K562 (cell line): ENCODE measurements around the gene NUP205. TPM values are rescaled to one million over a fixed set of nuclear protein-coding genes. Genes with fewer than 3 reads are reported as not detected.

Experiments used
- CAMTA2 ChIP-seq: fragments of 250-450 bp; sonication (Bioruptor Pico); conservative IDR thresholded peaks from 2 replicates; pipeline ENCODE4 v1.5.1; 2022
- CCAR2 ChIP-seq: fragments of 200-400 bp; formaldehyde crosslinking; IDR thresholded peaks from 2 replicates; pipeline ENCODE4 v1.6.1; 2017; ENCODE audit warnings: mild to moderate bottlenecking, low read depth, low read length
- CXXC5 ChIP-seq: fragments of 250-450 bp; sonication (Bioruptor Pico); IDR thresholded peaks from 2 replicates; pipeline ENCODE4 v1.8.0; 2022; ENCODE audit warnings: inconsistent platforms, mild to moderate bottlenecking, moderate library complexity
- EGR1 ChIP-seq: fragments of 450-650 bp; conservative IDR thresholded peaks from 2 replicates; pipeline ENCODE4 v1.6.1; 2017; ENCODE audit warnings: mild to moderate bottlenecking
- EHMT2 ChIP-seq: fragments of 450-650 bp; IDR thresholded peaks from 2 replicates; pipeline ENCODE4 v1.6.1; 2018; ENCODE audit warnings: antibody characterized with exemption
- EP400 ChIP-seq: fragments of 450-650 bp; IDR thresholded peaks from 2 replicates; pipeline ENCODE4 v1.6.1; 2017; ENCODE audit warnings: antibody characterized with exemption, mild to moderate bottlenecking, moderate library complexity
- FOXP4 ChIP-seq: sonication (generic); formaldehyde crosslinking; IDR thresholded peaks from 2 replicates; pipeline ENCODE4 v1.8.0; 2022; ENCODE audit warnings: mild to moderate bottlenecking, missing genetic modification reagents, borderline replicate concordance
- HCFC1 ChIP-seq: IDR thresholded peaks from 2 replicates; pipeline ENCODE4 v1.6.1; 2012; ENCODE audit warnings: low read depth, low read length, improper control_type of control experiment
- MYC ChIP-seq, 2 experiments: fragments of 250-450 bp in 1 of 2; sonication (Bioruptor Pico) in 1 of 2; IDR thresholded peaks; 2 replicates each; pipeline versions ENCODE4 v1.5.1 to v1.6.1; 2012 to 2021; ENCODE audit warnings: low read depth in 2 of 2, borderline replicate concordance in 1 of 2, improper control_type of control experiment in 1 of 2, low read length in 1 of 2, mild to moderate bottlenecking in 1 of 2, moderate library complexity in 1 of 2
- SMAD4 ChIP-seq: fragments of 250-450 bp; sonication (Bioruptor Pico); conservative IDR thresholded peaks from 2 replicates; pipeline ENCODE4 v1.8.0; 2021; ENCODE audit warnings: inconsistent platforms, mild to moderate bottlenecking, moderate library complexity
- TAF9B ChIP-seq: fragments of 450-650 bp; IDR thresholded peaks from 2 replicates; pipeline ENCODE4 v1.6.1; 2018; ENCODE audit warnings: mild to moderate bottlenecking; ENCODE audit not compliant: partially characterized antibody
- ZC3H8 ChIP-seq: fragments of 450-650 bp; IDR thresholded peaks from 2 replicates; pipeline ENCODE4 v1.6.1; 2017
- ZNF121 ChIP-seq: sonication (generic); formaldehyde crosslinking; conservative IDR thresholded peaks from 2 replicates; pipeline ENCODE4 v1.8.0; 2022; ENCODE audit warnings: missing genetic modification reagents
- ZNF766 ChIP-seq: fragments of 200-800 bp; sonication (Bioruptor generic); conservative IDR thresholded peaks from 2 replicates; pipeline ENCODE4 v1.6.1; 2016; ENCODE audit warnings: missing genetic modification characterization, missing compliant biosample characterization
- polyA plus RNA-seq, 8 experiments: library from polyadenylated mRNA; depleted of rRNA in 4 of 8; stranded (reverse) in 5 of 8; unstranded in 3 of 8; fragments of >200 nt; fragmentation: Nextera tagmentation in 2 of 8; fragmentation: Illumina TruSeq in 1 of 8; extraction: Ambion mirVana in 2 of 8; extraction: Trizol in 1 of 8; gene quantifications; 2 replicates each; pipeline versions ENCODE4 v1.2.1 to v1.2.3, GENCODE V29; 2011 to 2014; ENCODE audit warnings: inconsistent platforms in 1 of 8, missing spikeins in 1 of 8
- total RNA-seq, 7 experiments: library from RNA; depleted of rRNA in 6 of 7; stranded (reverse); fragments of >200 nt in 6 of 7; fragmentation: Illumina TruSeq in 2 of 7; extraction: Trizol in 2 of 7; gene quantifications; 2 replicates each; pipeline versions ENCODE4 v1.2.1 to v1.2.3, GENCODE V29; 2011 to 2021; ENCODE audit warnings: low replicate concordance in 1 of 7
- TF ChIP-seq, protein P1 (sequence below): sonication (generic); formaldehyde crosslinking; IDR thresholded peaks from 2 replicates; pipeline ENCODE4 v1.8.0; 2023; ENCODE audit warnings: mild to moderate bottlenecking, missing genetic modification reagents
- TF ChIP-seq, protein P2 (sequence below), 2 experiments: IDR thresholded peaks; 2 replicates each; pipeline ENCODE4 v1.6.1; 2012; ENCODE audit warnings: improper control_type of control experiment in 2 of 2, low read depth in 2 of 2, low read length in 2 of 2, borderline replicate concordance in 1 of 2
- TF ChIP-seq, protein P3 (sequence below): fragments of 450-650 bp; IDR thresholded peaks from 2 replicates; pipeline ENCODE4 v1.6.1; 2016; ENCODE audit warnings: borderline replicate concordance

The NUP205 gene
- total and polyA plus RNA-seq, 9 of the 15 experiments (the other 6 are each of a cell fraction or from before 2014, with no cell fraction given), result 101 to 282 (median 193) TPM

DNA sequence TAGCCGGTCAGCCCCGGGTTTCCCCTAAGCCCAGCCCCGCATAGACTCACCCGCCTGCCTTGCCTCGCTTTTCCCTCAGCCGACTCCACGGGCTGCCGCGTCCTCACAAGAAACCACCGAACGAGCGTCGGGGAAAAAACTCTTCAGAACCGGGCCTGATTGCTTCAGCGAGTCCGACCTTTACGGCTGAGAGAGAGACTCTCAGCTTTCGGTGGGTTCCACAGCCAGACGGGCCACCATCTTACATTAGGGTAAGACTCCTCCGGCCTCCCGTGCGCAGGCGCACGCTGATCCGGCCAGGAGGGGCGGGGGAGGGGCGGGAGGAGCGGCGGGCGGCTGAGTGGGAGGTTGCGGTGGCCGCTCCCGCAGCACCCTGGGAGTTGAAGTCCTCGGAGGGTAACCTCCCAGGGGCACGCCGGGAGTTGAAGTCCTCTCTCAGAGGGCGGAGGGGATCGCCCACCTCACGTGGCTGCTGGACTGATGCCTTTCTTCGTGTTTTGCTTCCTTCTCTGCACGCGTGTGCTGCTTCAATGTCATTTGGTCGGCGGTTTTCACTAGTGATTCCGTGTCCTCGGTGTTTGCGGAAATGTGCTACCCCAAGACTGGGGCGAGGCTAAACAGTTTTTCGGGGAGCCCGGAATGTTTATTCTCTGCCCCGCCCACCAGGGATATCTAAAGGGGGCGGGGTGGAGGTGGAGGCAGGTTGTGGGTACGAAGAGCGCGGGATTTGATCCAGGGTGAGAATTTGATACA is 47.7 kb upstream of the NUP205 start, which contains the start of gene CNOT4 (continued):
- TF ChIP-seq, protein P1, sequence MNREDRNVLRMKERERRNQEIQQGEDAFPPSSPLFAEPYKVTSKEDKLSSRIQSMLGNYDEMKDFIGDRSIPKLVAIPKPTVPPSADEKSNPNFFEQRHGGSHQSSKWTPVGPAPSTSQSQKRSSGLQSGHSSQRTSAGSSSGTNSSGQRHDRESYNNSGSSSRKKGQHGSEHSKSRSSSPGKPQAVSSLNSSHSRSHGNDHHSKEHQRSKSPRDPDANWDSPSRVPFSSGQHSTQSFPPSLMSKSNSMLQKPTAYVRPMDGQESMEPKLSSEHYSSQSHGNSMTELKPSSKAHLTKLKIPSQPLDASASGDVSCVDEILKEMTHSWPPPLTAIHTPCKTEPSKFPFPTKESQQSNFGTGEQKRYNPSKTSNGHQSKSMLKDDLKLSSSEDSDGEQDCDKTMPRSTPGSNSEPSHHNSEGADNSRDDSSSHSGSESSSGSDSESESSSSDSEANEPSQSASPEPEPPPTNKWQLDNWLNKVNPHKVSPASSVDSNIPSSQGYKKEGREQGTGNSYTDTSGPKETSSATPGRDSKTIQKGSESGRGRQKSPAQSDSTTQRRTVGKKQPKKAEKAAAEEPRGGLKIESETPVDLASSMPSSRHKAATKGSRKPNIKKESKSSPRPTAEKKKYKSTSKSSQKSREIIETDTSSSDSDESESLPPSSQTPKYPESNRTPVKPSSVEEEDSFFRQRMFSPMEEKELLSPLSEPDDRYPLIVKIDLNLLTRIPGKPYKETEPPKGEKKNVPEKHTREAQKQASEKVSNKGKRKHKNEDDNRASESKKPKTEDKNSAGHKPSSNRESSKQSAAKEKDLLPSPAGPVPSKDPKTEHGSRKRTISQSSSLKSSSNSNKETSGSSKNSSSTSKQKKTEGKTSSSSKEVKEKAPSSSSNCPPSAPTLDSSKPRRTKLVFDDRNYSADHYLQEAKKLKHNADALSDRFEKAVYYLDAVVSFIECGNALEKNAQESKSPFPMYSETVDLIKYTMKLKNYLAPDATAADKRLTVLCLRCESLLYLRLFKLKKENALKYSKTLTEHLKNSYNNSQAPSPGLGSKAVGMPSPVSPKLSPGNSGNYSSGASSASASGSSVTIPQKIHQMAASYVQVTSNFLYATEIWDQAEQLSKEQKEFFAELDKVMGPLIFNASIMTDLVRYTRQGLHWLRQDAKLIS, result peak; percentile 95
- TF ChIP-seq ZNF766, result peak; percentile 95
- no peak for TF ChIP-seq CCAR2
- peak; percentile 72 for TF ChIP-seq CXXC5 (CRISPR knock-in tag)
- TF ChIP-seq, protein P2, sequence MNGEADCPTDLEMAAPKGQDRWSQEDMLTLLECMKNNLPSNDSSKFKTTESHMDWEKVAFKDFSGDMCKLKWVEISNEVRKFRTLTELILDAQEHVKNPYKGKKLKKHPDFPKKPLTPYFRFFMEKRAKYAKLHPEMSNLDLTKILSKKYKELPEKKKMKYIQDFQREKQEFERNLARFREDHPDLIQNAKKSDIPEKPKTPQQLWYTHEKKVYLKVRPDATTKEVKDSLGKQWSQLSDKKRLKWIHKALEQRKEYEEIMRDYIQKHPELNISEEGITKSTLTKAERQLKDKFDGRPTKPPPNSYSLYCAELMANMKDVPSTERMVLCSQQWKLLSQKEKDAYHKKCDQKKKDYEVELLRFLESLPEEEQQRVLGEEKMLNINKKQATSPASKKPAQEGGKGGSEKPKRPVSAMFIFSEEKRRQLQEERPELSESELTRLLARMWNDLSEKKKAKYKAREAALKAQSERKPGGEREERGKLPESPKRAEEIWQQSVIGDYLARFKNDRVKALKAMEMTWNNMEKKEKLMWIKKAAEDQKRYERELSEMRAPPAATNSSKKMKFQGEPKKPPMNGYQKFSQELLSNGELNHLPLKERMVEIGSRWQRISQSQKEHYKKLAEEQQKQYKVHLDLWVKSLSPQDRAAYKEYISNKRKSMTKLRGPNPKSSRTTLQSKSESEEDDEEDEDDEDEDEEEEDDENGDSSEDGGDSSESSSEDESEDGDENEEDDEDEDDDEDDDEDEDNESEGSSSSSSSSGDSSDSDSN (IDR thresholded peaks at IDR 0.05; ENCODE audit: borderline replicate concordance in 1 of 2, low read depth in 2 of 2, low read length in 2 of 2), result peak; percentile 100
- TF ChIP-seq TAF9B, result peak; percentile 97
- TF ChIP-seq MYC (IDR thresholded peaks at IDR 0.05; ENCODE audit: low read depth, low read length), result peak; percentile 91; the same call in 1 of the 2 replicates
- TF ChIP-seq MYC (CRISPR knock-in tag; IDR thresholded peaks at IDR 0.05; ENCODE audit: borderline replicate concordance, low read depth), result no peak
- peak; percentile 95 for TF ChIP-seq HCFC1
- TF ChIP-seq CAMTA2 (CRISPR knock-in tag), result no peak
- TF ChIP-seq ZC3H8, result 0 out of 2 replicates have a peak, but pooled peaks have one; percentile 40
- TF ChIP-seq EHMT2, result peak; percentile 30; the same call in 1 of the 2 replicates
- peak; percentile 87 for TF ChIP-seq EP400
- TF ChIP-seq FOXP4 (CRISPR knock-in tag), result peak; percentile 79; the same call in 1 of the 2 replicates
- TF ChIP-seq EGR1, result peak; percentile 97
- TF ChIP-seq, protein P3, sequence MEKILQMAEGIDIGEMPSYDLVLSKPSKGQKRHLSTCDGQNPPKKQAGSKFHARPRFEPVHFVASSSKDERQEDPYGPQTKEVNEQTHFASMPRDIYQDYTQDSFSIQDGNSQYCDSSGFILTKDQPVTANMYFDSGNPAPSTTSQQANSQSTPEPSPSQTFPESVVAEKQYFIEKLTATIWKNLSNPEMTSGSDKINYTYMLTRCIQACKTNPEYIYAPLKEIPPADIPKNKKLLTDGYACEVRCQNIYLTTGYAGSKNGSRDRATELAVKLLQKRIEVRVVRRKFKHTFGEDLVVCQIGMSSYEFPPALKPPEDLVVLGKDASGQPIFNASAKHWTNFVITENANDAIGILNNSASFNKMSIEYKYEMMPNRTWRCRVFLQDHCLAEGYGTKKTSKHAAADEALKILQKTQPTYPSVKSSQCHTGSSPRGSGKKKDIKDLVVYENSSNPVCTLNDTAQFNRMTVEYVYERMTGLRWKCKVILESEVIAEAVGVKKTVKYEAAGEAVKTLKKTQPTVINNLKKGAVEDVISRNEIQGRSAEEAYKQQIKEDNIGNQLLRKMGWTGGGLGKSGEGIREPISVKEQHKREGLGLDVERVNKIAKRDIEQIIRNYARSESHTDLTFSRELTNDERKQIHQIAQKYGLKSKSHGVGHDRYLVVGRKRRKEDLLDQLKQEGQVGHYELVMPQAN, result peak; percentile 99
- peak; percentile 27; the same call in 1 of the 2 replicates for TF ChIP-seq SMAD4 (CRISPR knock-in tag)
- no peak for TF ChIP-seq ZNF121 (CRISPR knock-in tag)
